Measurements from ENCODE around the gene GRM7.

- TF ChIP-seq POLR2A (IDR thresholded peaks at IDR 0.05) (no peak), CTCF (IDR thresholded peaks at IDR 0.05) (no peak)
Observed at GRCh38 chr3:6928064-6928463, 67.1 kb downstream of the GRM7 start.
